Thyroid gland (tissue), 4 donors: ENCODE measurements around the gene SOST. TPM values are rescaled to one million over a fixed set of nuclear protein-coding genes. Genes with fewer than 3 reads are reported as not detected.

ENCODE experiments used
- DNase-seq, 2 donors: peaks; one replicate each; pipeline ENCODE4 v3.0.0-alpha.2; 2019
- H3K27ac ChIP-seq, 3 donors: fragments of 200-600 bp; sonication (generic); 1 replicate in 2 of 3; 2 replicates in 1 of 3; pipeline ENCODE4 v1.5.1; 2016 to 2019; ENCODE audit warnings: mild to moderate bottlenecking in 1 of 3, moderate library complexity in 1 of 3
- H3K27me3 ChIP-seq: fragments of 200-600 bp; sonication (generic); one replicate; pipeline ENCODE4 v1.5.1; 2019
- H3K36me3 ChIP-seq, 2 donors: fragments of 200-600 bp; sonication (generic); one replicate each; pipeline ENCODE4 v1.5.1; 2016 to 2019
- H3K4me1 ChIP-seq, 2 donors: fragments of 200-600 bp; sonication (generic); one replicate each; pipeline ENCODE4 v1.5.1; 2017 to 2019
- H3K4me3 ChIP-seq, 3 donors: fragments of 200-600 bp; sonication (generic); replicated peaks in 1 of 3; 1 replicate in 2 of 3; 2 replicates in 1 of 3; pipeline ENCODE4 v1.5.1; 2016; ENCODE audit warnings: mild to moderate bottlenecking in 1 of 3
- H3K9me3 ChIP-seq: fragments of 200-600 bp; sonication (generic); one replicate; pipeline ENCODE4 v1.5.1; 2017
- CTCF ChIP-seq, 6 experiments: fragments of 200-600 bp in 3 of 6; fragments of 450-650 bp in 3 of 6; sonication (generic) in 3 of 6; IDR thresholded peaks; one replicate each; pipeline ENCODE4 v1.5.1; 2016 to 2019; ENCODE audit warnings: antibody characterized with exemption in 6 of 6, mild to moderate bottlenecking in 2 of 6, inconsistent platforms in 1 of 6, moderate library complexity in 1 of 6
- POLR2A ChIP-seq, 2 donors: fragments of 450-650 bp; IDR thresholded peaks; one replicate each; pipeline ENCODE4 v1.6.1; 2017; ENCODE audit warnings: antibody characterized with exemption in 2 of 2, mild to moderate bottlenecking in 2 of 2, moderate library complexity in 1 of 2
- WGBS, 2 donors: methylation state at CpG; one replicate each; pipeline ENCODE4 v1.1.5; 2017; 5-methylcytosine and 5-hydroxymethylcytosine counted together
- intact Hi-C: fragments of 100-400 bp; cut with DNase I; formaldehyde crosslinking; loops from one replicate; pipeline ENCODE4 v1.15.1; 2023
- total RNA-seq, 4 donors: library from RNA; depleted of rRNA; stranded (reverse); fragments of >200 nt; gene quantifications; one replicate each; pipeline ENCODE4 v1.2.3, GENCODE V29; 2016

Gene SOST
- total RNA-seq, 4 donors from 2014 or later: not detected

GRCh38 chr17:43774304-43775250 is 16.0 kb upstream of the SOST start:
- H3K9me3 ChIP-seq: no peaks in the 10 kb centered on the region
- 93 to 96% methylated on average over 16 of the region's 16 CpGs for WGBS, 2 donors
- no peak overlapping the region for H3K27ac ChIP-seq
- H3K4me1 ChIP-seq: peaks cover 9 to 21% of the 10 kb centered on the region in 2 donors
- H3K4me3 ChIP-seq: no peak overlapping the region
- no peak for TF ChIP-seq CTCF (IDR thresholded peaks at IDR 0.05)
- no peak for TF ChIP-seq POLR2A (IDR thresholded peaks at IDR 0.05)
- H3K36me3 ChIP-seq: peaks cover 34 to 50% of the 10 kb centered on the region in 2 donors
- H3K27me3 ChIP-seq: no peaks in the 10 kb centered on the region
- DNase-seq: no peak
- intact Hi-C loops: no loop called here

DNA sequence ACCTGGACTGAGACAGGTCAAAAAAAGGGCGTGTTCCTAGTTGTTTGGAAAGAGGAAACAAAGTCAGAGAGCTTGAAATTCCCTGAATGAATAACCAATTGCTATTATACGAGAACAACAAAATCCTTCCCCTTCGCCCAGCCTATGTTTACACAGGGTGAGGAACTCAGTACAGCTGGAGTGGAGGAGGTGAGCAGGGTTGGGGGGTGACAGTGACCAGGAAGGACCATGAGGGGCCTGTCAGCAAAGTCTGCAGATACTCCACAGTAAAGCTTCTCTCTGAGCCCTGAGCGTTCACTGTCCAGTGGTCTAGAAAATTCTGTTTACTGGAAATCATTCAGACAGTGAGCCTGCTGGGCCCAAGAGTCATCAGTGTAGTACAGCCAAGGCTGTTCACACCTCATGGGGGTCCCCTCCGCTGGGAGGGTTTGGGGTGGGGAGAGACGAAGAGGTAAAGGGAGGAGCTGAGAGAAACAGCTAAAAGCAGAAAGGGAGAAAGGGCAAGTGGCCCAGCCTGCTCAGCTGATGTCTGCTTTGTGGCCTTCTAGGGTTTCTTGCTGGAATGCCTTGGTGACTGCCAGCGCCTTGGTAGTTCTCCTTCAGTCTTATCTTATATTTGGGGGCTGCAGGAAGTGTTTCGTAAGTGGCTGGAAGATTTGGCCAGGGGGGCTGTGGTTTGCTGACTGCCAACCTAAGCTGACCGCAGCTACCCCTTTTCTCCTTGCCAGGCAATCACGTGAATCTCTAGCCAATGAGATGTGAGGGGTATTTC is 14.5 kb upstream of the SOST start:
- DNase-seq: no peak
- 90 to 91% methylated on average over 10 of the region's 10 CpGs for WGBS, 2 donors
- peaks cover 42 to 56% of the 10 kb centered on the region in 2 donors for H3K36me3 ChIP-seq
- intact Hi-C loops: no loop called here
- TF ChIP-seq CTCF (IDR thresholded peaks at IDR 0.05): no peak
- no peak for TF ChIP-seq POLR2A (IDR thresholded peaks at IDR 0.05)
- H3K4me1 ChIP-seq: peaks cover 9 to 16% of the 10 kb centered on the region in 2 donors
- H3K27me3 ChIP-seq: no peaks in the 10 kb centered on the region
- no peak overlapping the region for H3K4me3 ChIP-seq
- H3K9me3 ChIP-seq: no peaks in the 10 kb centered on the region
- H3K27ac ChIP-seq: no peak overlapping the region

GRCh38 chr17:43771463-43771862 is 12.9 kb upstream of the SOST start:
- H3K27me3 ChIP-seq: no peaks in the 10 kb centered on the region
- intact Hi-C loops: no loop called here
- no peaks in the 10 kb centered on the region for H3K9me3 ChIP-seq
- H3K4me1 ChIP-seq: peaks cover 0 to 3% of the 10 kb centered on the region in 2 donors
- TF ChIP-seq POLR2A (IDR thresholded peaks at IDR 0.05) (no peak), CTCF (IDR thresholded peaks at IDR 0.05) (no peak)
- no peak overlapping the region for H3K4me3 ChIP-seq
- no peak overlapping the region for H3K27ac ChIP-seq
- peaks cover 42 to 58% of the 10 kb centered on the region in 2 donors for H3K36me3 ChIP-seq
- no peak for DNase-seq
- WGBS, 2 donors: 95 to 96% methylated on average over 7 to 9 of the region's 9 CpGs

- Histone ChIP-seq H3K27ac (no peak overlapping the region), H3K27me3 (no peaks in the 10 kb centered on the region), H3K36me3 (peaks cover 42 to 58% of the 10 kb centered on the region in 2 donors), H3K9me3 (no peaks in the 10 kb centered on the region), H3K4me1 (no peaks in the 10 kb centered on the region), H3K4me3 (no peak overlapping the region)
- DNase-seq: no peak
- WGBS, 2 donors: 94 to 96% methylated on average over 2 of the region's 2 CpGs
- TF ChIP-seq CTCF (IDR thresholded peaks at IDR 0.05) (no peak), POLR2A (IDR thresholded peaks at IDR 0.05) (no peak)
- intact Hi-C loops: no loop called here
These were observed 12.4 kb upstream of the SOST start for GRCh38 chr17:43770957-43771356.
